HPDE6-E6E7 (cell line): ENCODE data around the gene COL4A2.
"Not testable (repeated sequence)": the region's sequence is repeated elsewhere in the genome, so short reads cannot be mapped to it uniquely, and the experiment has no call there.

Source experiments
- DNase-seq: peaks from one replicate; pipeline ENCODE4 v3.0.0; 2011; ENCODE audit warnings: missing footprints; ENCODE audit errors: extremely low spot score

The COL4A2 gene

GRCh38 chr13:110517505-110518225, 210.6 kb downstream of the COL4A2 start:
- DNase-seq, result no peak

GRCh38 chr13:110518226-110518525, 211.1 kb downstream of the COL4A2 start:
- no peak for DNase-seq

- DNase-seq, result no peak
Observed at GRCh38 chr13:110518571-110518970, 211.5 kb downstream of the COL4A2 start.

- DNase-seq, result no peak
Observed at GRCh38 chr13:110519046-110519445, 212.0 kb downstream of the COL4A2 start.

GRCh38 chr13:110519506-110519905, 212.4 kb downstream of the COL4A2 start:
- DNase-seq, result no peak

GRCh38 chr13:110520431-110521295, 213.6 kb downstream of the COL4A2 start:
- no peak for DNase-seq

GRCh38 chr13:110521296-110521680, 214.2 kb downstream of the COL4A2 start:
- DNase-seq, result no peak

GRCh38 chr13:110521946-110522345, 214.9 kb downstream of the COL4A2 start:
- DNase-seq, result no peak

- DNase-seq, result no peak
Observed at GRCh38 chr13:110522721-110523120, 215.6 kb downstream of the COL4A2 start.

GRCh38 chr13:110523180-110523579, 216.1 kb downstream of the COL4A2 start:
- DNase-seq, result no peak

- no peak for DNase-seq
Observed at GRCh38 chr13:110523838-110524540, 216.9 kb downstream of the COL4A2 start.

GRCh38 chr13:110524541-110525257, 217.6 kb downstream of the COL4A2 start:
- no peak for DNase-seq

GRCh38 chr13:110525328-110526319, 218.5 kb downstream of the COL4A2 start:
- DNase-seq, result no peak

GRCh38 chr13:110528371-110528770, 221.3 kb downstream of the COL4A2 start:
- no peak for DNase-seq

GRCh38 chr13:110528911-110529310, 221.8 kb downstream of the COL4A2 start:
- DNase-seq, result no peak

GRCh38 chr13:110529522-110530311, 222.6 kb downstream of the COL4A2 start:
- no peak for DNase-seq

- DNase-seq, result no peak
Observed at GRCh38 chr13:110531100-110531499, 224.0 kb downstream of the COL4A2 start.

GRCh38 chr13:110531671-110532083, 224.6 kb downstream of the COL4A2 start:
- no peak for DNase-seq

- DNase-seq, result not testable (repeated sequence)
Observed at GRCh38 chr13:110532258-110532657, 225.2 kb downstream of the COL4A2 start.
